ENCODE measurements around the gene MAP3K8. TPM values are rescaled to one million over a fixed set of nuclear protein-coding genes. Genes with fewer than 3 reads are reported as not detected.

Gene MAP3K8
- total and polyA plus RNA-seq, 3 experiments from 2014 or later: 16.4 to 42.6 (median 40.3) TPM

DNA sequence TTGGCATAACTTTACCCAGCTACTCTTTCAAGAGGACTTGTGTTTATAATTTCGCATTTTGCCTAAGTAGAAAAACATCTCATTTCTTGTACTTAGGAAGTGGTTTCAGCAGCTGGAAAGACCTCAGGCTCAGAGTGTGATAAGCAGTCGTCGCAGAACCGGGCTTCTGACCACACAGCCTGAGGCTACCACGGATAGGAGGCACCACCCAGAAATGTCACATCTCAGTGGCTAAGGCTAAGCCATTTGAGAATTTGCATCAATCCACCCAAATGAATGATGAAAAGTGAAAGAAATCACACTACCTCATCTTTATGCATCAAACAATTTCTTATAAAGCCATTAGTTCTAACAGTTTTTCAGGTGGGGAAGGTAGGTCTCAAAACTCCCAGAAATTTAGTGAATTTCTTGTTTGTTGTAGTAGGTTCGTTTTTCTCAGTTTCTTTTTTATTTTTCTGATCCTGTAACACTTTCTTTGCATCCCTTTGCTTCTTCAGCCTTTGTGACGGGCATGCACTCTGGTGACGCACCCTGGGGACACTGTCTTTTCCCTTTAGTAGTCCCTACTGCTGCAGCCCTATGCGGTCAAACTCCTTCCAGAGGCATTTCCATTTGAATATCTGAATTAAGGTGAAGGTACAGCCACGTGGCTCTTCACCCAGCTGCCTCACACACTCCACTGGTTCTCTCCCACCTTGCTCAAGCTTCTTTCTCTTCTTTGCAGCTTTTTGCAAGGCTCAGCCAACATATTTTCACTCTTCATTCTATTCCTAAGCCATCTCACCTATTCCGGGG is 68.5 kb downstream of the MAP3K8 start:
- peak in 4 of 5 donors; percentile 31 to 72 (median 52) for DNase-seq
- Histone ChIP-seq H3K9me3 (ENCODE audit: low read length) (no peaks in the 10 kb centered on the region), H3K27me3 (ENCODE audit: insufficient read depth, low read length, poor library complexity, severe bottlenecking) (no peaks in the 10 kb centered on the region), H3K36me3 (ENCODE audit: insufficient read depth, low read length) (no peaks in the 10 kb centered on the region), H3K4me3 (ENCODE audit: low read length) (peak overlapping the region; percentile 1), H3K4me1 (ENCODE audit: insufficient read depth, low read length) (peaks cover 55% of the 10 kb centered on the region), H3K27ac (ENCODE audit: low read depth, low read length) (no peak overlapping the region)
- Mint-ChIP-seq H3K4me1 (peaks cover 76 to 91% (median 84%) of the 10 kb centered on the region in 3 donors), H3K27me3 (no peaks in the 10 kb centered on the region), H3K4me3 (peak overlapping the region; percentile 46 to 93 (median 77)), H3K36me3 (peaks cover 0 to 3% (median 0%) of the 10 kb centered on the region in 3 donors), H3K9me3 (no peaks in the 10 kb centered on the region), H3K27ac (peak overlapping the region; percentile 39 to 99 (median 87))
- POLR2A ChIA-PET: interaction anchor here (0.6 to 1.8 kb wide), 6 partner anchors 10 to 69 kb away, joined by 3 to 8 read pairs (median 4); partner anchors contain the start of gene MAP3K8
- CTCF ChIA-PET: interaction anchor here (1.0 to 5.4 kb wide), 6 partner anchors 9 to 64 kb away, joined by 3 to 24 read pairs (median 3); no protein-coding TSS in a partner anchor

DNA sequence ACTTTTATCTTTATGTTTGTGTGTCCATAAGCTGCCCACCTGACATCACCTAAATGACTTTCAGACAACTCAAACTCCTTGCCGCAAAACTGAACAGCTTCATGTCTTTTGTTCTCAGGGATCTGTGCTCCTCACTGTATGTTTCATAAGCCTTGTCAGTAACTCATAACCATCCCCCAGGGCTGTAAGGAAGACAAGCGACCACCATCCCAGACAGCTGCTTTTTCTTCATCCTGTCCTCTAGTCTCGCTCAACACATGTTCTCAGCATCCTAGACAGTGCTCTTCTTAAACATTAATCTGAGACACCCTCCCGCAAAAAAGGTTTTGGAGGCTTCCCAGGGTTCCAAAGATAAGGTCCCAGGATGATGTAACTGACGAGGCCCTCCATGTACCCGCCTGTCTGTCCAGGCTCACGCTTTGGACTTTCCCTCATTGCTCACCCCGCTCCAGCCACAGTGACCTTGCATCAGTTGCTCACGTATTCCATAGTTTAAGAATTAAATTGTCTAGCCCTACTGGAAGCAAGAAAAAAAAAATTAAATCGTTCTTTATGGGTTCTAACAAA is 69.8 kb downstream of the MAP3K8 start:
- Mint-ChIP-seq H3K4me3 (peak overlapping the region; percentile 4 to 57 (median 26)), H3K4me1 (peaks cover 62 to 78% (median 71%) of the 10 kb centered on the region in 3 donors), H3K27ac (peak overlapping the region; percentile 64 to 99 (median 86)), H3K36me3 (no peaks in the 10 kb centered on the region), H3K27me3 (peaks cover 0 to 1% of the 10 kb centered on the region in 2 donors), H3K9me3 (no peaks in the 10 kb centered on the region)
- DNase-seq: no peak
- ChIA-PET CTCF (interaction anchor here (1.1 to 5.4 kb wide), 3 partner anchors 11 to 66 kb away, joined by 3 to 24 read pairs (median 4); no protein-coding TSS in a partner anchor), POLR2A (no interaction called here)
- Histone ChIP-seq H3K27ac (ENCODE audit: low read depth, low read length) (peak overlapping the region; percentile 1), H3K4me1 (ENCODE audit: insufficient read depth, low read length) (peaks cover 46% of the 10 kb centered on the region), H3K36me3 (ENCODE audit: insufficient read depth, low read length) (no peaks in the 10 kb centered on the region), H3K9me3 (ENCODE audit: low read length) (no peaks in the 10 kb centered on the region), H3K27me3 (ENCODE audit: insufficient read depth, low read length, poor library complexity, severe bottlenecking) (no peaks in the 10 kb centered on the region), H3K4me3 (ENCODE audit: low read length) (no peak overlapping the region)

DNA sequence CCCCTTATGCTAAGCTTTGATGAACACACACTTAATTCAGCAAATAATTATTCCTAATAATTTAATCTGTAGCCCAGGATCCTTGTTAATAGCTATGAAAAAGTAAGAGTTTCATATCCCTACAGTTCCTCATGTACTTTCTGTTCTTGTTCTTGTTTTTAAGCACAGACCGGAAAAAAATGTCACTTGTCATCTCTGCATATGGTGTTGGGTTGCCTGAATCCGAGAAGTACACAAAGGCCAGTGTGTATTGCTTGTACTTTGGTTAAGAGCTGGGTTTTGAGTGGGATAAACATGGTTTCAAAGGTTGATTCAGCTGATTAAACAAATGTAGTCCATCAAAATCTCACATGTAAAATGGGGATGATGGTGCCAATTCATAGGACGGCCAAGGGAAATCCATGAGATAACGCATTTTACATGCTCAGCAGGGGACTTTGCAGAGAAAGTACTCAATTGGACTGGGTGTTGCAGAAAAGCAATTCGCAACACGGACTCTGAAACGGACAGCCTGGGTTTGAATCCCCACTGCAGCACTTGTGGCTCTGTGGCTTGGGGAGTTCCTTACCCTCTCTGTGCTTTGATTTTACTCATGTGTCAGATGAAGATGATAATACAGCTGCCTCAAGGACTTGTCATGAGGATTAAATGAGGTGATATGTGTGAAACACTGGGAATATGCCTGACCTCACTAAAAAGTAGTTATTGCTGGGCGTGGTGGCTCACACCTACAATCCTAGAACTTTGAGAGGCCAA is 71.7 kb downstream of the MAP3K8 start:
- POLR2A ChIA-PET: interaction anchor here (1.2 kb wide), 1 partner anchor 13 kb away, joined by 3 read pairs; no protein-coding TSS in a partner anchor
- DNase-seq: no peak
- Histone ChIP-seq H3K36me3 (ENCODE audit: insufficient read depth, low read length) (no peaks in the 10 kb centered on the region), H3K4me1 (ENCODE audit: insufficient read depth, low read length) (peaks cover 37% of the 10 kb centered on the region), H3K27me3 (ENCODE audit: insufficient read depth, low read length, poor library complexity, severe bottlenecking) (no peaks in the 10 kb centered on the region), H3K4me3 (ENCODE audit: low read length) (no peak overlapping the region), H3K9me3 (ENCODE audit: low read length) (no peaks in the 10 kb centered on the region), H3K27ac (ENCODE audit: low read depth, low read length) (no peak overlapping the region)
- Mint-ChIP-seq H3K36me3 (no peaks in the 10 kb centered on the region), H3K4me1 (peaks cover 51 to 69% (median 62%) of the 10 kb centered on the region in 3 donors), H3K27me3 (peaks cover 0 to 3% of the 10 kb centered on the region in 2 donors), H3K27ac (peak overlapping the region in 2 of 8 donors; percentile 17 to 51), H3K9me3 (no peaks in the 10 kb centered on the region), H3K4me3 (peak overlapping the region in 1 of 7 donors; percentile 44)
- CTCF ChIA-PET: interaction anchor here (1.0 to 5.4 kb wide), 4 partner anchors 13 to 71 kb away, joined by 3 to 24 read pairs (median 3); no protein-coding TSS in a partner anchor

DNA sequence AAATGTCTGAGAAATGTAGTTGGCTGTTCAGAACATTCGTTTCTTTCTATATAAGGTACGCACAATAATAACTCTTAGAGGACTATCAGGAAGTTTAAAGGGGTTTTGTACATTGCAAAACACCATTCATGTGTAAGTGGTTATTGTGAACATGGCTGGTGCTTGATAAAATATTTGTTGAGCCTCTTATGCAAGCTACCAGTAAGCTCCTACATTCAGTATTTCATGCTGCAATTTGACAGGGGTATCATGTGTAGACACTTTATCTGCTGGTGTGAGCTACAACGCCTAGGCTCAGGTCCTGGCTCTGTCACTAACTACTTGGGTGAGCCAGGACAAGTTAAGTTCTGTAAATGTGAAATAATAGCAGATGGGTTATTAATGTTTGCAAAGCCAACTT is 75.5 kb downstream of the MAP3K8 start:
- Histone ChIP-seq H3K27ac (ENCODE audit: low read depth, low read length) (no peak overlapping the region), H3K27me3 (ENCODE audit: insufficient read depth, low read length, poor library complexity, severe bottlenecking) (no peaks in the 10 kb centered on the region), H3K9me3 (ENCODE audit: low read length) (no peaks in the 10 kb centered on the region), H3K4me1 (ENCODE audit: insufficient read depth, low read length) (peaks cover 4% of the 10 kb centered on the region), H3K36me3 (ENCODE audit: insufficient read depth, low read length) (no peaks in the 10 kb centered on the region), H3K4me3 (ENCODE audit: low read length) (no peak overlapping the region)
- ChIA-PET CTCF (no interaction called here), POLR2A (no interaction called here)
- Mint-ChIP-seq H3K36me3 (no peaks in the 10 kb centered on the region), H3K9me3 (no peaks in the 10 kb centered on the region), H3K27ac (no peak overlapping the region), H3K27me3 (peaks cover 0 to 3% of the 10 kb centered on the region in 2 donors), H3K4me3 (no peak overlapping the region), H3K4me1 (peaks cover 20 to 39% (median 31%) of the 10 kb centered on the region in 3 donors)
- DNase-seq: no peak

DNA sequence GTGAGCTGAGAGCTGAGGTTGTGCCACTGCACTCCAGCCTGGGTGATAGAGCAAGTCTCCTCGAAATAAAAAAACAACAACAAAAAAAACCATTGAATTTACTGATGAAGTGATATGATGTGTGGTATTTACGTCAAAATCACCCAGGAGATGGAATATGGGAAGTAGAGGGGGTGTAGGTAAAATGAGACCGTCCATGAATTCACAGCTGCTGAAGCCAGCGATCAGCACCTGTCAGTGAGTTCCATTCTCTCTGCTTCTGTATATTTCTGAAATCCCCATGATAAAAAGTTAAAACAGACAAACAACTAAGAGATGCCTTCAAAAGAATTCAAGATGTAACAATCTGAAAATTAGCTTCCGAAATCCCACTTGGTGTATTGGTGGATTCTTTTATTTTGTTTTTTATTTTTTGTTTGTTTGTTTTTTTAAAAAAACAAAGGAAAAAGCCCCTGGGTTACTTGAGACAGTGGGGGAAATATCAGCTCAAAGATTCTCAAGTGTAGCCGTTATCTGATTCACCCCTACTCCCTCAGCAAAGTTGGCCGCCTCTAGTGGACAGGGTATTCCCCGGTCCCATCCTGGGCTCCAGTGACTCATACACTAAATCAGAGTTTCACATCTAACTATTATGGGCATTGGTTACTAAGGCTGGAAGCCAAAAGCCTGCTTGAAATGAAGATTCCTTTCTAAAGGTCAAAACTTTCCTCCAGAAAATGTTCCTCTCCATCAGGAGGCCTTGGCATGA is 76.4 kb downstream of the MAP3K8 start:
- H3K4me1 ChIP-seq (ENCODE audit: insufficient read depth, low read length): peaks cover 4% of the 10 kb centered on the region
- H3K36me3 Mint-ChIP-seq: no peaks in the 10 kb centered on the region
- H3K36me3 ChIP-seq (ENCODE audit: insufficient read depth, low read length): no peaks in the 10 kb centered on the region
- no peak overlapping the region for H3K4me3 Mint-ChIP-seq
- POLR2A ChIA-PET: no interaction called here
- H3K9me3 Mint-ChIP-seq: no peaks in the 10 kb centered on the region
- CTCF ChIA-PET: no interaction called here
- no peaks in the 10 kb centered on the region for H3K27me3 ChIP-seq (ENCODE audit: insufficient read depth, low read length, poor library complexity, severe bottlenecking)
- H3K9me3 ChIP-seq (ENCODE audit: low read length): no peaks in the 10 kb centered on the region
- H3K27me3 Mint-ChIP-seq: peaks cover 0 to 3% of the 10 kb centered on the region in 2 donors
- DNase-seq: no peak
- peaks cover 24 to 33% (median 29%) of the 10 kb centered on the region in 3 donors for H3K4me1 Mint-ChIP-seq
- peak overlapping the region in 1 of 8 donors; percentile 23 for H3K27ac Mint-ChIP-seq
- H3K27ac ChIP-seq (ENCODE audit: low read depth, low read length): no peak overlapping the region
- no peak overlapping the region for H3K4me3 ChIP-seq (ENCODE audit: low read length)

DNA sequence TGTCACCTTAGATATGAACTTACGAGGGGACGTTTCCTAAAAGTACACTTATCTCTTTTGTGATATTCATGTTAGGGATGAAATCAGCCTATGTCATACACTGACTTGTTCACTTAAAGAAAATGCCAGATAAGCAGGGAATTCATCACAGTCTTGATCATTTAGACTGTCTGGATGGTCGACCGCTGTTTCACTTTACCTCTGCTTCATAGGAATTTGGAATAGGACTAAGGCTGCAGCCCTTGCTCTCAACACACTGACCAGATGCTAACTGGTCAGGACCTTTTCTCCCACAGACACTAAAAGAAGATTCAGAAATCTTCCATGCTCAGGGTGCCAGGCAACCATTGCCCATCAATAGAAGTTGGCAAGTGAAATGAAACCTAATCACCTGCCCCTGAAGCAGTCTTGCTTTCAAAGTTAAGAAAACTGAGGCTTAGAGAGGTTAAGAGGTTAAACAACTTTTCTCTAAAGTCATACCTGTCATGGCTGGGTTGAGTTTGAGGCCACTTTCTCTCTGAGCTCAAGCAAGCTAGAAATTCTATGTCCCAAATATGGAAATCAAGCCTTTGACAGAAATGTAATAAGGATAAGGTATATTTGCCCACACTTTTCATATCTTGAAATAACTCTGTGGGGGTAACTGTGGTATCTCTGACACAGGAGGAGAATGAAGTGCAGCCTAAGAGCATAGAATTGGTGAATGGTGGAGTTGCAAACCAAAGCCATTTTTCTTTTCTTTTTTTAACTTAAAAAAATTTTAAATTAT is 77.1 kb downstream of the MAP3K8 start:
- Histone ChIP-seq H3K4me1 (ENCODE audit: insufficient read depth, low read length) (no peaks in the 10 kb centered on the region), H3K27me3 (ENCODE audit: insufficient read depth, low read length, poor library complexity, severe bottlenecking) (no peaks in the 10 kb centered on the region), H3K4me3 (ENCODE audit: low read length) (no peak overlapping the region), H3K36me3 (ENCODE audit: insufficient read depth, low read length) (no peaks in the 10 kb centered on the region), H3K27ac (ENCODE audit: low read depth, low read length) (no peak overlapping the region), H3K9me3 (ENCODE audit: low read length) (no peaks in the 10 kb centered on the region)
- DNase-seq: no peak
- H3K9me3 Mint-ChIP-seq: no peaks in the 10 kb centered on the region
- no peak overlapping the region for H3K4me3 Mint-ChIP-seq
- ChIA-PET CTCF (interaction anchor here (0.7 to 1.1 kb wide), 5 partner anchors 9 to 118 kb away, joined by 3 read pairs; no protein-coding TSS in a partner anchor), POLR2A (no interaction called here)
- no peaks in the 10 kb centered on the region for H3K36me3 Mint-ChIP-seq
- peaks cover 17 to 26% (median 21%) of the 10 kb centered on the region in 3 donors for H3K4me1 Mint-ChIP-seq
- peaks cover 0 to 3% of the 10 kb centered on the region in 2 donors for H3K27me3 Mint-ChIP-seq
- peak overlapping the region in 1 of 8 donors; percentile 23 for H3K27ac Mint-ChIP-seq
